OCI-LY3 (cell line): ENCODE data around the gene SLC15A2.

Experiments
- H2AFZ ChIP-seq: fragments of 200-600, 300-600 bp; shearing (Covaris generic); 2 replicates; pipeline ENCODE4 v1.6.0; 2014; ENCODE audit warnings: antibody characterized with exemption, low read depth, low read length
- H3K27ac ChIP-seq: fragments of 200-600, 300-600 bp; sonication (generic); 2 replicates; pipeline ENCODE4 v1.5.1; 2014; ENCODE audit warnings: mild to moderate bottlenecking, low read length, moderate library complexity, mixed read lengths
- H3K27me3 ChIP-seq: fragments of 200-600, 300-600 bp; sonication (generic); 2 replicates; pipeline ENCODE4 v1.6.1; 2014; ENCODE audit warnings: low read depth, low read length, mixed read lengths
- H3K36me3 ChIP-seq: fragments of 200-600, 300-600 bp; sonication (generic); replicated peaks from 2 replicates; pipeline ENCODE3; 2014; ENCODE audit warnings: low read depth, low read length, mixed read lengths
- H3K4me1 ChIP-seq: fragments of 300-600, 200-600 bp; sonication (generic); 2 replicates; pipeline ENCODE4 v1.6.1; 2014; ENCODE audit warnings: low read length, mixed read lengths
- H3K4me2 ChIP-seq: fragments of 200-600, 300-600 bp; sonication (generic); 2 replicates; pipeline ENCODE4 v1.6.1; 2014; ENCODE audit warnings: low read length, mixed read lengths
- H3K4me3 ChIP-seq: fragments of 300-600, 200-600 bp; sonication (generic); 2 replicates; pipeline ENCODE4 v1.5.1; 2014; ENCODE audit warnings: antibody characterized with exemption, mild to moderate bottlenecking, low read length, moderate library complexity
- H3K79me2 ChIP-seq: fragments of 300-600, 200-600 bp; shearing (Covaris generic); 2 replicates; pipeline ENCODE4 v1.6.1; 2014; ENCODE audit warnings: mild to moderate bottlenecking, low read length, mixed read lengths
- H3K9ac ChIP-seq: fragments of 300-600, 200-600 bp; shearing (Covaris generic); 2 replicates; pipeline ENCODE4 v1.6.0; 2014; ENCODE audit warnings: mild to moderate bottlenecking, low read length, moderate library complexity
- H3K9me3 ChIP-seq: fragments of 200-600, 300-600 bp; shearing (Covaris generic); 2 replicates; pipeline ENCODE4 v1.6.1; 2014; ENCODE audit warnings: low read length, mixed read lengths; ENCODE audit not compliant: insufficient read depth
- H4K20me1 ChIP-seq: fragments of 200-600, 300-600 bp; sonication (generic); 2 replicates; pipeline ENCODE4 v1.6.1; 2016; ENCODE audit warnings: low read length, mixed read lengths; ENCODE audit not compliant: insufficient read depth
- CTCF ChIP-seq: fragments of 200-600, 300-600 bp; sonication (generic); IDR thresholded peaks from 2 replicates; pipeline ENCODE4 v1.5.1; 2014; ENCODE audit warnings: antibody characterized with exemption, low read length, low read depth
- EZH2phosphoT487 ChIP-seq: fragments of 200-600 bp; shearing (Covaris generic); IDR thresholded peaks from 2 replicates; pipeline ENCODE4 v1.6.1; 2018; ENCODE audit warnings: antibody characterized with exemption, mixed run types, low read depth

The SLC15A2 gene

GRCh38 chr3:121979246-121979645, 85.0 kb downstream of the SLC15A2 start:
- Histone ChIP-seq H3K9me3 (peaks cover 24% of the 10 kb centered on the region; the same call in 1 of the 2 replicates), H4K20me1 (no peaks in the 10 kb centered on the region), H3K4me2 (no peak overlapping the region), H3K4me1 (peaks cover 14% of the 10 kb centered on the region), H3K79me2 (no peaks in the 10 kb centered on the region), H3K9ac (no peak overlapping the region), H3K27ac (no peak overlapping the region), H3K36me3 (peaks cover 15% of the 10 kb centered on the region), H2AFZ (no peak overlapping the region), H3K27me3 (no peaks in the 10 kb centered on the region), H3K4me3 (no peak overlapping the region)
- TF ChIP-seq CTCF (no peak), EZH2phosphoT487 (no peak)

GRCh38 chr3:121979734-121980449, 85.7 kb downstream of the SLC15A2 start:
- no peak overlapping the region for H3K9ac ChIP-seq
- H3K79me2 ChIP-seq = no peaks in the 10 kb centered on the region
- peaks cover 21% of the 10 kb centered on the region; the same call in 1 of the 2 replicates for H3K9me3 ChIP-seq
- no peak overlapping the region for H3K4me3 ChIP-seq
- no peak for TF ChIP-seq EZH2phosphoT487
- no peak for TF ChIP-seq CTCF
- no peak overlapping the region for H3K27ac ChIP-seq
- no peaks in the 10 kb centered on the region for H3K27me3 ChIP-seq
- peaks cover 14% of the 10 kb centered on the region for H3K4me1 ChIP-seq
- peak overlapping the region; percentile 29 for H3K4me2 ChIP-seq
- H2AFZ ChIP-seq = peak overlapping the region; percentile 22; the same call in 1 of the 2 replicates
- H4K20me1 ChIP-seq = no peaks in the 10 kb centered on the region
- H3K36me3 ChIP-seq = peaks cover 11% of the 10 kb centered on the region

GRCh38 chr3:121980450-121980796, 86.2 kb downstream of the SLC15A2 start:
- no peaks in the 10 kb centered on the region for H3K27me3 ChIP-seq
- peaks cover 6% of the 10 kb centered on the region for H3K36me3 ChIP-seq
- H3K4me2 ChIP-seq = peak overlapping the region; percentile 29
- H3K27ac ChIP-seq = no peak overlapping the region
- H2AFZ ChIP-seq = peak overlapping the region; percentile 22; the same call in 1 of the 2 replicates
- H3K4me3 ChIP-seq = no peak overlapping the region
- peaks cover 15% of the 10 kb centered on the region; the same call in 1 of the 2 replicates for H3K9me3 ChIP-seq
- no peaks in the 10 kb centered on the region for H4K20me1 ChIP-seq
- H3K9ac ChIP-seq = no peak overlapping the region
- TF ChIP-seq CTCF (no peak), EZH2phosphoT487 (no peak)
- no peaks in the 10 kb centered on the region for H3K79me2 ChIP-seq
- H3K4me1 ChIP-seq = peaks cover 14% of the 10 kb centered on the region

GRCh38 chr3:121981473-121981872, 87.3 kb downstream of the SLC15A2 start:
- H3K4me1 ChIP-seq = peaks cover 14% of the 10 kb centered on the region
- TF ChIP-seq CTCF (no peak), EZH2phosphoT487 (no peak)
- no peak overlapping the region for H2AFZ ChIP-seq
- no peaks in the 10 kb centered on the region for H3K27me3 ChIP-seq
- H3K36me3 ChIP-seq = peaks cover 6% of the 10 kb centered on the region
- no peaks in the 10 kb centered on the region for H4K20me1 ChIP-seq
- no peak overlapping the region for H3K9ac ChIP-seq
- no peak overlapping the region for H3K4me2 ChIP-seq
- H3K4me3 ChIP-seq = no peak overlapping the region
- H3K79me2 ChIP-seq = no peaks in the 10 kb centered on the region
- H3K9me3 ChIP-seq = peaks cover 15% of the 10 kb centered on the region; the same call in 1 of the 2 replicates
- H3K27ac ChIP-seq = no peak overlapping the region
